Ovary (tissue), 3 donors: Measurements from ENCODE around the gene MGAT5B.

Experiments
- CTCF ChIP-seq, 3 donors: fragments of 450-650 bp in 2 of 3; fragments of 200-600 bp in 1 of 3; IDR thresholded peaks; one replicate each; pipeline versions ENCODE4 v1.5.1 to v1.8.0; 2016 to 2022; ENCODE audit warnings: antibody characterized with exemption in 3 of 3, mild to moderate bottlenecking in 1 of 3
- EP300 ChIP-seq: sonication (generic); formaldehyde crosslinking; IDR thresholded peaks from one replicate; pipeline ENCODE4 v1.6.1; 2017; ENCODE audit warnings: antibody characterized with exemption
- donor health status: DM: no; HTN: no; CAD: no.

- TF ChIP-seq CTCF (IDR thresholded peaks at IDR 0.05) (no peak), EP300 (no peak)
These were observed 22.6 kb upstream of the MGAT5B start for GRCh38 chr17:76845541-76846017.
